GM12865 (cell line): ENCODE results near the gene PLXNA2.

Experiments used
- DNase-seq: peaks from one replicate; pipeline ENCODE4 v3.0.0; 2010; ENCODE audit warnings: low read depth
- H3K4me3 ChIP-seq: 2 replicates; pipeline ENCODE4 v1.5.1; 2011; ENCODE audit warnings: mild to moderate bottlenecking, low read depth, low read length, control low read depth
- CTCF ChIP-seq: IDR thresholded peaks from 2 replicates; pipeline ENCODE4 v1.5.1; 2011; ENCODE audit warnings: low read length, control low read depth, low read depth, inconsistent platforms; ENCODE audit not compliant: insufficient read depth; ENCODE audit errors: missing control alignments

The PLXNA2 gene

GRCh38 chr1:208101661-208102431 is 142.3 kb downstream of the PLXNA2 start:
- no peak for TF ChIP-seq CTCF
- no peak for DNase-seq
- H3K4me3 ChIP-seq = no peak overlapping the region

DNA sequence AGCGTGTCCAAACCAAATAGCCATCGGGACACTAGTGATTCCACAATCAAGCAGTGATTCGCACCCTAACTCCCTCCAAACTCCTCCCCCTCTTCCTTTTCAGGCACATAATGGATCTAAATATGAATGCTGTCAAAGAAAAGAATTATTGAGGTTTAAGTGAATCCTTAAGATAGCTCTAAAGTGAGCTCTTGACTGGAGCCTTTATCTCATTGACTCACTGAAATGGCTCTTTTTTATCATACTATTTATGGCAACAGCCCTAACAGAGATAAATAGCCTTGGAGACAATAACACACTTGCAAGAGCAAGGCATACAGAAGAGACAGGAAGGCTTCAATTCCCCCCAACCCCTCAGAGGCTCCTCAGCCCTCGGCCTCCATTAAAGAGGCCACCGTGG is 143.3 kb downstream of the PLXNA2 start:
- no peak for DNase-seq
- H3K4me3 ChIP-seq = no peak overlapping the region
- TF ChIP-seq CTCF = no peak

DNA sequence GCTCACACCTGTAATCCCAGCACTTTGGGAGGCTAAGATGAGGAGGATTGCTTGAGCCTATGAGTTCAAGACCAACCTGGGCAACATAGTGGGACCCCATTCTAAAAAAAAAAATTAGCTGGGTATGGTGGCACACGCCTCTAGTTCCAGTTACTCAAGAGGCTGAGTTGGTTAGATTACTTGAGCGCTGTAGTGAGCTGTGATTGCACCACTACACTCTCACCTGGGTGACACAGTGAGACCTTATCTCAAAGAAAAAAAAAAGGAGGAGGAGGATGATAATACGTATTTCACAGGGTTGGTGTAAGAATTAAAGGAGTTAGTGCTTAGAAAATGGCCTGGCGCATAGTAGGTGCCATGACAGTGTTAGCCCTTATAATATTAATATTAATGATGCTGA is 144.1 kb downstream of the PLXNA2 start:
- no peak for TF ChIP-seq CTCF
- no peak overlapping the region for H3K4me3 ChIP-seq
- no peak for DNase-seq

DNA sequence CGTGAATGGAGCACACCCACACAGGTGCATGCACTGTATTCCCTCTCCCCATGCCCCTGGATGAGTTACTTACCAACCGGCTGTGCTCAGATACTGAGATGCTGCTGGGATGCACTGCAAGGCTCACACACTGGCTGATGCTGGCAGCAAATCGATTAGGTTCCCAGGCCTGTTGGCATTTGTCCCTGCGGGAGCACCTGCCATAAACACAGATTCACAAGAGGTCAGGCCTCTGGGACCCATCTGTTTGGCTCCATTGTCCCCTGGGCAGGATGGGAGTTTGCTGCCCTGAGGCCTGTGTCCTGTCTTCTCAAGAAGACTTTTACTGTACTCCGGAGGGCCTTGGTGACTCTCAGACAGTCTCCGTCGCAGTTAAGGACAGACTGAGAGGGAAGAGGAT is 145.4 kb downstream of the PLXNA2 start:
- DNase-seq = no peak
- no peak for TF ChIP-seq CTCF
- no peak overlapping the region for H3K4me3 ChIP-seq

- peak; percentile 82 for TF ChIP-seq CTCF
- DNase-seq = peak; percentile 62
- H3K4me3 ChIP-seq = no peak overlapping the region
These were observed 150.1 kb downstream of the PLXNA2 start for GRCh38 chr1:208093754-208094719.

- no peak overlapping the region for H3K4me3 ChIP-seq
- no peak for DNase-seq
- TF ChIP-seq CTCF = no peak
These were observed 151.1 kb downstream of the PLXNA2 start for GRCh38 chr1:208093046-208093445.
